Prostate gland (tissue), 2 donors: ENCODE data around the gene SRSF6. TPM values are rescaled to one million over a fixed set of nuclear protein-coding genes. Genes with fewer than 3 reads are reported as not detected.
"Not testable (repeated sequence)": the region's sequence is repeated elsewhere in the genome, so short reads cannot be mapped to it uniquely, and the experiment has no call there.

ENCODE experiments used
- DNase-seq: peaks from one replicate; pipeline ENCODE4 v3.0.0-alpha.2; 2019; ENCODE audit warnings: low spot score
- H3K27ac ChIP-seq, 2 donors: fragments of 200-600 bp; sonication (generic); 2 replicates each; pipeline ENCODE4 v1.5.1; 2017 to 2019
- H3K27me3 ChIP-seq: fragments of 200-600 bp; sonication (generic); replicated peaks from 2 replicates; pipeline ENCODE4 v1.5.1; 2019; ENCODE audit not compliant: insufficient read depth
- H3K36me3 ChIP-seq, 2 donors: fragments of 200-600 bp; sonication (generic); 1 replicate in 1 of 2; 2 replicates in 1 of 2; pipeline versions ENCODE4 v1.5.1 to v1.8.1; 2017 to 2019
- H3K4me1 ChIP-seq: fragments of 200-600 bp; sonication (generic); replicated peaks from 2 replicates; pipeline ENCODE4 v1.5.1; 2019
- H3K4me3 ChIP-seq, 2 donors: fragments of 200-600 bp; sonication (generic); 2 replicates each; pipeline ENCODE4 v1.5.1; 2017 to 2019
- H3K9me3 ChIP-seq: fragments of 200-600 bp; sonication (generic); 2 replicates; pipeline ENCODE4 v1.5.1; 2017
- POLR2A ChIP-seq: fragments of 450-650 bp; IDR thresholded peaks from one replicate; pipeline ENCODE4 v1.6.1; 2016; ENCODE audit warnings: antibody characterized with exemption, mild to moderate bottlenecking
- POLR2AphosphoS5 ChIP-seq: sonication (generic); formaldehyde crosslinking; IDR thresholded peaks from one replicate; pipeline ENCODE4 v1.6.1; 2017; ENCODE audit warnings: antibody characterized with exemption
- WGBS: methylation state at CpG from one replicate; pipeline ENCODE4 v1.1.5; 2018; 5-methylcytosine and 5-hydroxymethylcytosine counted together
- intact Hi-C: fragments of 100-400 bp; cut with DNase I; formaldehyde crosslinking; loops from one replicate; pipeline ENCODE4 v1.14.2; 2022
- total RNA-seq, 2 donors: library from RNA; depleted of rRNA; stranded (reverse); fragments of >200 nt; gene quantifications; one replicate each; pipeline ENCODE4 v1.1.0, GENCODE V29; 2016
- TF ChIP-seq, protein P1 (sequence below), 4 experiments: fragments of 200-600 bp in 2 of 4; fragments of 450-650 bp in 2 of 4; sonication (generic) in 2 of 4; IDR thresholded peaks; 1 replicate in 3 of 4; 2 replicates in 1 of 4; pipeline ENCODE4 v1.5.1; 2016 to 2019; ENCODE audit warnings: antibody characterized with exemption in 4 of 4, mild to moderate bottlenecking in 2 of 4, moderate library complexity in 2 of 4

The SRSF6 gene
- total RNA-seq, 2 donors from 2014 or later = 121 to 128 TPM

DNA sequence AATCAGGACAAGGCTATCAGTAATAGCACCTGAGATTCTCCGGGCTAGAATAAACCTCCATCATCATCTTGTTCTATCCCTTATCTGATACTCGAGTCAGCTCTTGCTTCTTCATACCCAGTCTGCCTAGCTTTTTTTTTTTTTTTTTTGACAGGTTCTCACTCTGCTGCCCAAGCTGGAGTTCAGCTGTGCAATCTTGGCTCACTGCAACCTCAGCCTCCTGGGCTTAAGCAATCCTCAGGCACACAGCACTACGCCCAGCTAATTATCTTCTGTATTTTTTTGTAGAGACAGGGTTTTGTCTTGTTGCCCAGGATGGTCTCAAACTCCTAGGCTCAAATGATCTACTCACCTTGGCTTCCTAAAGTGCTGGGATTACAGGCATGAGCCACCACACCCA is 19.5 kb downstream of the SRSF6 start:
- no peaks in the 10 kb centered on the region for H3K27me3 ChIP-seq

DNA sequence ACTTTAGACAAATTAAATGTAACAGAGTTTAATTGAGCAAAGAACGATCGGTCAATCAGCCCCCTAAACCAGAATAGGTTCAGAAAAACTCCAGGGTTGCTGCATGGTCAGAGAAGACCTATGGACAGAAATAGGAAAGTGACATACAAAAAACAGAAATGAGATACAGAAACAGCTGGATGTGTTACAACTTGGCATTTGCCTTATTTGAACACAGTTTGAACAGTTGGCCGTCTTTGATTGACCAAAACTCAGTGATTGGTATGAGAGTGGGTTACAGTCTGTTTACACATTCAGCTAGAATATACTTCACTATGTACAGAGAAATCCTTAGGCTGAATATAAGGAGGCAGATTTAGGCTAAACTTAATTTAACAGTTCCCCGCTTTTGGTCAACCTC is 19.9 kb downstream of the SRSF6 start:
- no peaks in the 10 kb centered on the region for H3K36me3 ChIP-seq
- no peak overlapping the region for H3K27ac ChIP-seq
- no peaks in the 10 kb centered on the region for H3K9me3 ChIP-seq
- H3K4me3 ChIP-seq = no peak overlapping the region
- intact Hi-C loops = no loop called here
- no peaks in the 10 kb centered on the region for H3K27me3 ChIP-seq
- 81% methylated on average over 4 of the region's 4 CpGs for WGBS
- TF ChIP-seq, protein P1, sequence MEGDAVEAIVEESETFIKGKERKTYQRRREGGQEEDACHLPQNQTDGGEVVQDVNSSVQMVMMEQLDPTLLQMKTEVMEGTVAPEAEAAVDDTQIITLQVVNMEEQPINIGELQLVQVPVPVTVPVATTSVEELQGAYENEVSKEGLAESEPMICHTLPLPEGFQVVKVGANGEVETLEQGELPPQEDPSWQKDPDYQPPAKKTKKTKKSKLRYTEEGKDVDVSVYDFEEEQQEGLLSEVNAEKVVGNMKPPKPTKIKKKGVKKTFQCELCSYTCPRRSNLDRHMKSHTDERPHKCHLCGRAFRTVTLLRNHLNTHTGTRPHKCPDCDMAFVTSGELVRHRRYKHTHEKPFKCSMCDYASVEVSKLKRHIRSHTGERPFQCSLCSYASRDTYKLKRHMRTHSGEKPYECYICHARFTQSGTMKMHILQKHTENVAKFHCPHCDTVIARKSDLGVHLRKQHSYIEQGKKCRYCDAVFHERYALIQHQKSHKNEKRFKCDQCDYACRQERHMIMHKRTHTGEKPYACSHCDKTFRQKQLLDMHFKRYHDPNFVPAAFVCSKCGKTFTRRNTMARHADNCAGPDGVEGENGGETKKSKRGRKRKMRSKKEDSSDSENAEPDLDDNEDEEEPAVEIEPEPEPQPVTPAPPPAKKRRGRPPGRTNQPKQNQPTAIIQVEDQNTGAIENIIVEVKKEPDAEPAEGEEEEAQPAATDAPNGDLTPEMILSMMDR (IDR thresholded peaks at IDR 0.05) = no peak
- no peak for DNase-seq
- H3K4me1 ChIP-seq = no peaks in the 10 kb centered on the region

More for the DNA sequence above, 19.5 kb downstream of the SRSF6 start:
- H3K4me3 ChIP-seq = no peak overlapping the region
- intact Hi-C loops = no loop called here
- H3K27ac ChIP-seq = no peak overlapping the region
- H3K36me3 ChIP-seq = no peaks in the 10 kb centered on the region
- H3K4me1 ChIP-seq = no peaks in the 10 kb centered on the region
- WGBS = 50% methylated on average over 3 of the region's 3 CpGs
- no peaks in the 10 kb centered on the region for H3K9me3 ChIP-seq
- no peak for DNase-seq
- TF ChIP-seq POLR2A (no peak), POLR2AphosphoS5 (no peak)
- TF ChIP-seq, protein P1 (IDR thresholded peaks at IDR 0.05) = no peak

DNA sequence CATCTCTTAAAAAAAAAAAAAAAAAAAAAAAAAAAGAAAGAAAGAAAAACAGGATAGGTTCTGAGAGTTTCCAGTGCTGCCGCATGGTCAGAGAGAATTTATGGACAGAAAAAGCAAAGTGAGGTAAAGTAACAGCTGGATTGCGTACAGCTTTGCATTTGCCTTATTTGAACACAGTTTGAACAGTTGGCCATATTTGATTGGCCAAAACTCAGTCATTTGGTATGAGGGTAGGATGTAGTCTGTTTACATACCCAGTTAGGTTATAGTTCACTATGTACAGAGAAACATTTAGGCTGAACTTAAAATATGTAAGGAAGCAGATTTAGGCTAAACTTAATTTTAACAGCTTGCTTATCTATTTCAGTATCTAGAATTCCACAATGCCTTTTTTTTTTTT is 32.3 kb downstream of the SRSF6 start:
- Histone ChIP-seq H3K27ac (no peak overlapping the region), H3K27me3 (no peaks in the 10 kb centered on the region), H3K9me3 (no peaks in the 10 kb centered on the region), H3K4me1 (no peaks in the 10 kb centered on the region), H3K4me3 (no peak overlapping the region), H3K36me3 (no peaks in the 10 kb centered on the region)
- WGBS = 88% methylated on average over 2 of the region's 2 CpGs
- DNase-seq = no peak
- no peak for TF ChIP-seq POLR2AphosphoS5
- no peak for TF ChIP-seq POLR2A
- TF ChIP-seq, protein P1 (IDR thresholded peaks at IDR 0.05) = no peak
- intact Hi-C loops = no loop called here

DNA sequence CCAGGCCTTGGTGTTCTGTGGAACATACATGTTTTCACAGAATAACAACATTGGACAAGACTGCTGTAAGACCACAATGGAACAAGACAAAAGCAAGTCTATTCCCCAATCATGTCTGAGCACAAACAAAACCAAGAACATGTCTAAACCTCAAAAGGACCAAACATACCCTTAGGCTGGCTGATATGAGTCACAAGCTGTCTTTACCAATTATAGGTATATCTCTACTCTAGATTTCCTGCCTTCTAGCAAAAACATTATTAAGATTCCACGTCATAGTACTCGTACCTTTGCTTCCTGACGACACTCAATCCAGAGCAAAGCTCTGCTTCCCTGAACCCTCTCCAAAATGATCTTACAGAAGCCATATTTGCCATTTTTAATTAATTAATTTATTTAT is 34.4 kb downstream of the SRSF6 start:
- WGBS = 87% methylated on average over 3 of the region's 3 CpGs

DNA sequence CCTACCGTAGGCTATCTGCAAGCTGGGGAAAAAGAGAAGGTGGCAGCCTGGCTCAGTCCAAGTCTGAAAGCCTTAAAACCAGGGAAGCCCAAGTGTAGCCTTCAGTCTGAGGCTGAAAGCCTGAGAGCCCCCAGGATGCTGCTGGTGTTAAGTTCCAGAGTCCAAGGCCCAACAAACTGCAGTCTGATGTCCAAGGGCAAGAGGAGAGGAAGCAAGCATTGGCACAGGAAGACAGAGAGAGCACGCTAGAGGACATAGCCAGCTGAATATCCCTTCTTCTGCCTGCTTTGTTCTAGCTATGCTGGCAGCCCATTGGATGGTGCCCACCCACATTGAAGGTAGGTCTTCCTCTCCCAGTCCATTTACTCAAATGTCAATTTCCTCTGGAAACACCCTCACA is 37.7 kb downstream of the SRSF6 start:
- Histone ChIP-seq H3K27ac (no peak overlapping the region), H3K9me3 (no peaks in the 10 kb centered on the region), H3K27me3 (no peaks in the 10 kb centered on the region), H3K4me3 (no peak overlapping the region), H3K4me1 (no peaks in the 10 kb centered on the region), H3K36me3 (no peaks in the 10 kb centered on the region)
- 61% methylated on average over 2 of the region's 2 CpGs for WGBS
- intact Hi-C loops = no loop called here
- DNase-seq = no peak
- no peak for TF ChIP-seq POLR2A
- TF ChIP-seq, protein P1 (IDR thresholded peaks at IDR 0.05) = no peak
- TF ChIP-seq POLR2AphosphoS5 = no peak

More for the DNA sequence above, 34.4 kb downstream of the SRSF6 start:
- no peak for DNase-seq
- no peaks in the 10 kb centered on the region for H3K4me1 ChIP-seq
- no peaks in the 10 kb centered on the region for H3K27me3 ChIP-seq
- no peak for TF ChIP-seq POLR2AphosphoS5
- TF ChIP-seq, protein P1 (IDR thresholded peaks at IDR 0.05) = no peak
- no peak for TF ChIP-seq POLR2A
- no peaks in the 10 kb centered on the region for H3K36me3 ChIP-seq
- no peak overlapping the region for H3K4me3 ChIP-seq
- intact Hi-C loops = no loop called here
- H3K27ac ChIP-seq = no peak overlapping the region
- no peaks in the 10 kb centered on the region for H3K9me3 ChIP-seq

DNA sequence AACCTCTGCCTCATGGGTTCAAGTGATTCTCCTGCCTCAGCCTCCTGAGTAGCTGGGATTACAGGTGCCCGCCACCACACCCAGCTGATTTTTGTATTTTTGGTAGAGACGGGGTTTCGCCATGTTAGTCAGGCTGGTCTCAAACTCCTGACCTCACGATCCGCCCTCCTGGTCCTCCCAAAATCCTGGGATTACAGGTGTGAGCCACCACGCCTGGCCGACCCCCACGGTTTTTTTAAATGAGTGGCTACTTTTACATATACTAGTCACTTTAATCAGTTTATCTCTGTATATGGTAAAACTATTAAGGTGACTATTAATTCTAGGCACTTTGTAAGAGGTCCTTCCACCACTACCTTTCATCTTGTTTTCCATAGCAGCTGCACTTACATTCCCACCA is 44.3 kb downstream of the SRSF6 start:
- DNase-seq, H3K4me1 ChIP-seq, H3K9me3 ChIP-seq, intact Hi-C loops, H3K27me3 ChIP-seq, H3K36me3 ChIP-seq, H3K4me3 ChIP-seq, H3K27ac ChIP-seq: not testable (repeated sequence)
- WGBS = 94% methylated on average over 8 of the region's 8 CpGs
